MM.1S (cell line): ENCODE results near the gene ETV5.

Experiments used
- EZH2 ChIP-seq: fragments of 300-600 bp; sonication (generic); optimal IDR thresholded peaks from 2 replicates; pipeline ENCODE3; 2017; ENCODE audit warnings: low read depth, mild to moderate bottlenecking, antibody characterized with exemption, low read length, mixed read lengths
- TF ChIP-seq, protein P1 (sequence below): fragments of 300-600 bp; sonication (generic); IDR thresholded peaks from 2 replicates; pipeline ENCODE4 v1.5.1; 2016; ENCODE audit warnings: antibody characterized with exemption, low read length, mixed read lengths

GRCh38 chr3:186088335-186088734 lies 20.6 kb downstream of the ETV5 start:
- TF ChIP-seq, protein P1, sequence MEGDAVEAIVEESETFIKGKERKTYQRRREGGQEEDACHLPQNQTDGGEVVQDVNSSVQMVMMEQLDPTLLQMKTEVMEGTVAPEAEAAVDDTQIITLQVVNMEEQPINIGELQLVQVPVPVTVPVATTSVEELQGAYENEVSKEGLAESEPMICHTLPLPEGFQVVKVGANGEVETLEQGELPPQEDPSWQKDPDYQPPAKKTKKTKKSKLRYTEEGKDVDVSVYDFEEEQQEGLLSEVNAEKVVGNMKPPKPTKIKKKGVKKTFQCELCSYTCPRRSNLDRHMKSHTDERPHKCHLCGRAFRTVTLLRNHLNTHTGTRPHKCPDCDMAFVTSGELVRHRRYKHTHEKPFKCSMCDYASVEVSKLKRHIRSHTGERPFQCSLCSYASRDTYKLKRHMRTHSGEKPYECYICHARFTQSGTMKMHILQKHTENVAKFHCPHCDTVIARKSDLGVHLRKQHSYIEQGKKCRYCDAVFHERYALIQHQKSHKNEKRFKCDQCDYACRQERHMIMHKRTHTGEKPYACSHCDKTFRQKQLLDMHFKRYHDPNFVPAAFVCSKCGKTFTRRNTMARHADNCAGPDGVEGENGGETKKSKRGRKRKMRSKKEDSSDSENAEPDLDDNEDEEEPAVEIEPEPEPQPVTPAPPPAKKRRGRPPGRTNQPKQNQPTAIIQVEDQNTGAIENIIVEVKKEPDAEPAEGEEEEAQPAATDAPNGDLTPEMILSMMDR = no peak
- no peak for TF ChIP-seq EZH2
